HG03135 (cell line): ENCODE data around the gene INPP5J.
A peak's percentile ranks its signal among the peaks of the same experiment; 100 is the strongest.
"Not testable (repeated sequence)": the region's sequence is repeated elsewhere in the genome, so short reads cannot be mapped to it uniquely, and the experiment has no call there.

ENCODE experiments used
- ATAC-seq: cut with Tn5 transposase; IDR thresholded peaks from one replicate; pipeline ENCODE4 v1.9.1; 2021; ENCODE audit warnings: mild to moderate bottlenecking, moderate library complexity; ENCODE audit not compliant: unreplicated experiment

INPP5J gene

DNA sequence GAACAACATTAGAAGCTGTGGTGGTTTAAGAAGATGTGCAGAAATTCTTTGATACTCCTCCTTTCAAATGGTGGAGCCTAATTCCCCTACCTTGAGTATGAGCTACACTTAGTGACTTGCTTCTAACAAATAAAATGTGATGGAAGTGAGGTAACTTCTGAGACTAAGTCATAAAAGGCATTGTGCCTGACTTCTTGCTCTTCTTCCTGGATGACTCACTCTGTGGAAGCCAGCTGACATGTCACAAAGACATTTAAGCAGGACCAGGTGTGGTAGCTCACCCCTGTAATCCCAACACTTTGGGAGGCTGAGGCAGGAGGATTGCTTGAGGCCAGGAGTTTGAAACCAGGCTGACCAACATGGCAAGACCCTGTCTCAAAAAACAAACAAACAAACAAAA lies 21.5 kb downstream of the INPP5J start:
- no peak for ATAC-seq

DNA sequence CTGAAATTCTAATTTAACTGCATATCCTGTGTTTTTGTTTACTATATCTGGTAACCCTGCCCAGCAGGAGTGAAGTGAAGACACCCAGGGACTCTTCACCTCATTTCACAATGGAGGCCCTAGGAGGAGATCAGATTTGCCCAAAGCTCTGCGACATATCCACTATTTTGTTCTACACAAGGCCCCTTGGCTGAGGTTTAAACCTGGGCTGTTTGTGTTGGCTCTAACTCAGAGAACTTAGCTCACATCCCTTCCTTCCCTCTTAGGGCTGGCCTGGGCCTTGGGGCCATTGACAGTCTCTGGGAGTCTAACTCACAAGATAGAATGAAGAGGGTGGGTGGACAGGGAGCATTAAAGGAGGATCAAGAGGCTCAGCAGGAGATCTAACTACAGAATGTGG lies 25.7 kb downstream of the INPP5J start:
- no peak for ATAC-seq

DNA sequence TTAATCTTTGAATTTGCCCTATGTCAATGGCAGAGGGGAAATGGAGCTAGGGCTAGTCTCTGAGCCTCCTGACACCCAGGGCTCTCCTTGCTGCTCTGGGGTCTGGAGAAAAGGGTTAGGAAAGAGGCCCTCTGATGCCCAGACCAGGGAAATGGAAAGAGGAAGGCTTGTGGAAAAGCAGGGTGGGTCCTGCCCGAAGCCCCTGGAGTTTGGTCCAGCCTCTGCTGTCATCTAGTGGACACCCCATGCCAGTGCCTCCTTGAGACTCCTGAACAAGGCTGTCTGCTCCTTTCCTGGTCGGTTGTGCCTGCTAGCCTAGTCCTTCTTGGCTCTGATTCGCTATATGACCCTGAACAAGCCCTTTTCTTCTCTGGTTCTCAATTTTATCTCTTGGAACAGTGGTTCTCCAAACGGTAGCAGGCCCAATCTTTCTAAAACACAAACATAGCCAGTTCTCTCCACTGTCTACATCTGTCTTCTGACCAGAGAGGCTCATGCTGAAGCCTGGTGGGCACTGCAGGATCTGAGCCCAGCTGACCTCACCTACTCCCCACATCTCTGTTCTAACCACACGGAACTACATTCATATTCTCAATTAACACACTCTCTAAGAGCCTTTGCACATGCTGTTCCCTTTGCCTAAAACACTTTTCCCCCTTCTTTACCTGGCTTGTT lies 26.3 kb downstream of the INPP5J start:
- ATAC-seq: no peak

DNA sequence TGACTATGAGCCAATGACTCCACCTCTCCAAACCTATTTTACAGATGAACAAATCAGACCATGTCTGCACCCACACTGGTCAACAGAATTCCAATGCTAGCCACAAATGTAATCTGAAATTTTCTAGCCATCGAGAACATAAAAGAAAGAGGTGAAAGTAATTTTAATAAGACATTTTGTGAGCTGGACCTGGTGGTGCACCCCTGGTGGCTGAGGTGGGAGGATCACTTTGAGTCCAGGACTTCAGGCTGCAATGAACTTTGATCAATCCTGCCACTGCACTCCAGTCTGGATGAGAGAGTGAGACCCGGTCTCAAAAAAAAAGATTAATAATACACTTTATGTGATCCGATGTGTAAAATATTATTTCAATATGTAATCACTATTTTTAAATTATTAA lies 27.8 kb downstream of the INPP5J start:
- ATAC-seq: no peak

DNA sequence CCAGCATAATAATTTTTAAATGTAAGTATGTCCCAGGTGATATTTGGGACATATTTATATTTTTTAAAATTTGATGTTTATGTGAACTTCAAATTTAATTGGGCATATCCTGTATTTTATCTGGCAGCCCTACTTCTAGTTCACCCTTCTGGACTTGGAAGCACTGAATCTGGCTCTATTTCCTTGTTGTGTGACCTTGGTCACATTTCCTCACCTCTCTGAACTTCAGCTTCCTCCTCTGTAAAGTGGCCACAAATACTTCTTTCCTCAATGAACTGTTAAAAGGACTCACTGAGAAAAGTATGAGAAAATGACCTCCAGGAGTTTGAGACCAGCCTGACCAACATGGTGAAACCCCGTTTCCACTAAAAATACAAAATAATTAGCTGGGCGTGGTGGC lies 29.1 kb downstream of the INPP5J start:
- ATAC-seq: no peak

DNA sequence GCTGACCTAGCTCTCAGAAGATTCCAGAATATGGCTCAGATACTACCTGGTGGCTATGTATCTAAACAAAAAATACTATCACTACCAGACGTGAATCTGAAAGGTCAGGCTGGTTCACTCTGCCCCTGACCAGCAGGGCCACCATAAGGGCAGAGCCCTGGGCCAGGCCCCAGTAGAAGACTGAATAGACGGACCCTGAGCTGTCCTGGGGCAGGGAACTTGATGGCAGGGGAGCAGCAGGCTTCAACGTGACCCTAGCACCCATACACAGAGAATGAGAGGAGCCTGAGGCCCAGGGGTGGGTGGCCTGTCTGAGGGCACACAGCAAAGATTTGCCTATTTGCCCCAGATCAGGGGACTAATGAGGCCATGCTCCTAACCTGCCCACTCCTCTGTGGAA lies 30.6 kb downstream of the INPP5J start:
- no peak for ATAC-seq

DNA sequence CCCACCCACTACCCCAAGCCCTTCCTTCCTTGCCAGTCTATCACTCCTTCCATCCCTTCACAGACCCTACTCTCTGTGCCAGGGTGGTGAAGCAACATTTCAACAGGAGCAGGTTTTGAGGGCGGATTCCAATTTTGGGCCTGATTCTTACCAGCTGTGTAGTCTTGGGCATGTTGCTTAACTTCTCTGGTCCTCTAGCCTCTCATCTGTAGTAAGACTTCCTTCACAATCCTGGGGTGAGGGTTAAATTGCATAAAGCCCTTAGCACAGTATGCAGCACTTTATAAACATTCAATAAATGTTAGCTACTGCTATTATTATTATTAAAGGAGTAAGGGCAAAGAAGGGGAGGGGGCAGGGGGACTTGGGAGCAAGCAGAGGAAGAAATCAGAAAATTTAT lies 32.2 kb downstream of the INPP5J start:
- ATAC-seq: no peak

DNA sequence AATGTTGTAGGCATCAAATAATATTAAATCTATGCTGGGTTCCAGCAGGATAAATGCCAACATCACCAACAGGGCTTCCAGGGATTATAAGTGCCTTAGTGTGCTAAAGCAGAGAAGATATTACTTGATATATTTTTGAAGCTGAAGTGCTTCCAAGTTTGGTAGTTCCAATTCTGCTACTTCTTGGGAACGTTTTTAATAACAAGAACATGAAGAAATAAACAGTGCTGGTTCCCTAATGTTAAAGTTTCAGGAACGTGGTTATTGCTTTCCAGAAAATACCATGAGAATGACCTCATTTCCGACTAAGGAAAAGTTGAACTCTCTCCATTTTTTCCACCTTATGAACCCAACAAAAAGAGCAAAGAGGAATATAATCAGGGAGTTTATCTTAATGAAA lies 32.7 kb downstream of the INPP5J start:
- ATAC-seq: no peak

DNA sequence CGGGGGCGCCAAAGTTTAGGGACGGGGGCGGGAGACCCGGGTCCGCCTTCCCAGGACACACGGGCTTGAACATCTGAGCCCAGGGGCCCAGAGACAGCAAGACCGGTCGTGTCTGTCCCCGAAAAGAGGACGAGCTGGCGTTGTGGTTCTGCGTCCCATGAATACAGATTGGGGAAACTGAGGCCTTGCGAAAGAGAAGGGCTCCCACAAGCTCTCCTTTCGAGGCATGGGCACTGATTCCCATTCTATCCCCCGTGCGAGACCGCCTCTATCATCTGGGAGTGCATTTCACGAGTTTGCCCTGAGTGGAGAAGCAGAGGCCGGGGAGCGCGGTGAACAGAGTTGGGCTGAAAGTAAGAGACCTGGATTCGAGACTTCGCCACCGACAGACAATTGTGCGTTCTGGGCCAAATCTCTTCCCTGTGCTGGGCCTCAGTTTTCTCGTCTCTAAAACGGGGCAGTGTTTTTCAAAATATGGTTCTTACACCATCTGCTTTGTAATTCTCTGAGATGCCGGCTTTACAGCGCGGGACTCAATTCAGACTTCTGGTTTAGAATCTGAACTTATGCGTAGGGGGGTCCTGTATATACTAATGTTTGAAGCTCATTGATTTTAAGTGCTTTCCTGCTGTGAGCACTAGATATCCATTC lies 37.7 kb downstream of the INPP5J start:
- ATAC-seq: peak; percentile 15

DNA sequence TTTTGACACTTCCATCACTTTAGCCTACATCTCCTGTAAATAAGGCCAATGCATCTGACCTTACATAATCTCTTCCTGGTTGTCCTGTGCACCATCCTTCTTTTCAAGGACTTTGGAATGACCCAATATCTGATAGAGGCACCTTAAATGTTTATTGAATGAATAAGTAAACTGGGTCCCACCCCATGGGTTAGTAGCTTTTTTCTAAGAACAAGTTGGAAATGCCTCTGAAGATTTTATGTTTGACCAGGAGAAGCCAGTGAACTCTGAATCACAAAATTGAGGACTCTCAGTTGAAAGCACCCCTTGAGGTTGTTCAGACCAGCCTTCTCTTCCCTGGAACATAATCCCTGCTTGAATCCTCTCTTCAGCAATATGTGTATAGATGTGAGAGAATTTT lies 38.6 kb downstream of the INPP5J start:
- ATAC-seq: no peak

DNA sequence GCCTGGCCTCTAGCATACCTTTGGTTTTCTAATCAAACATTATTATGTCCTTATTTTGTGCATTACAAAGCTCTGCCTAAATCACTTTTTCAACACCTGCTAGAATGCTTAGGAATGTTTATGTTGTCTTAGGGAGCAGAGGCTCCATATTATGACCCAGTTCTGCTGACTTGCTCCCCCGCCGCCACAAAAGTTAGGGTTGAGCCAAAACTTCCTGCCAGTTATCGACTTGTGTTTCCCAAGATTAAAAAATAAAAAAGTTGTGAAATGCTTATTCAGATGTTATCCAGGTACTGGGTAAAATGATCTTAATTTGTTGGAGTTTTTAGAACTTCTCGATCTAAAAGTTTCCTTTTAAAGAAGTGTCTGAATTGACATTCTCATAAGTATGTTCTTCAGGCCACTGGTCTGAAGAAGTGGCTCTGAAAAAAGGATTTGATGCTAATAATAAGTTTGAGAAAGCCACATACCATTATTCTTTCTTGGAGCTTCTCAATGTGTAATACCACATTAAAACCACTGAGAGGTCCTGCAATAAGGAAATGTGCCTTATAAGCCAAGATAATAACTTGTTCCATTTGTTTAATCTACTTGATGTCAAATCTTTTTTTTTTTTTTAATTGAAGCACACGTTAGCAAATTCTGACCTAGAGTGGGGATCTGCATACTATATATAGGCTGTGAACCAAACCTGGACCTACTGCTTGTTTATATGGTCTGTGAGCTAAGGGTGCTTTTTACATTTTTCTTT lies 39.4 kb downstream of the INPP5J start:
- no peak for ATAC-seq

DNA sequence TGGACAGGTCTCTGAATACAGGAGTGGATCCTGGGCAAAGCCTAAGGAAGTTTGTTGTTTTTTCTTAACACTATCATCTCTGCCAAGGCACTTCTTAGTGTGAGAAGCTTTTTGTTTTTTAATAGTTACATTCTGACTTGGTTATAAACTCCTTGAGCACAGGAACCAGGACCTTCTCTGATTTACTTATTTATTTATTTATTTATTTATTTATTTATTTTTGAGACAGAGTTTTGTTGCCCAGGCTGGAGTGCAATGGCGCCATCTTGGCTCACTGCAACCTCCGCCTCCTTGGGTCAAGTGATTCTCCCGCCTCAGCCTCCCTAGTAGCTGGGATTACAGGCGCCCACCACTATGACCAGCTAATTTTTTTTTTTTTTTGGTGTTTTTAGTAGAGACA lies 48.2 kb downstream of the INPP5J start:
- no peak for ATAC-seq

DNA sequence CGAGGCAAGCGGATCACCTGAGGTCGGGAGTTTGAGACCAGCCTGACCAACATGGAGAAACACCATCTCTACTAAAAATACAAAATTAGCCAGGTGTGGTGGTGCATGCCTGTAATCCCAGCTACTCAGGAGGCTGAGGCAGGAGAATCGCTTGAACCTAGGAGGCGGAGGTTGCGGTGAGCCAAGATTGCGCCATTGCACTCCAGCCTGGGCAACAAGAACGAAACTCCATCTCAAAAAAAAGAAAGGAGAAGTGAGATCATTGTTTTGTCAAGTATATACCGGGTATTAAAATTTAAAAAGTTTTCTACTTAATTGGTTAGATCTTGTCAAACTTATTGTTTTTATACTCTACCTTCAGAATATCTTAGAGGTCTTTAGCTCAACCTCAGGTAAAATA lies 49.0 kb downstream of the INPP5J start:
- not testable (repeated sequence) for ATAC-seq

DNA sequence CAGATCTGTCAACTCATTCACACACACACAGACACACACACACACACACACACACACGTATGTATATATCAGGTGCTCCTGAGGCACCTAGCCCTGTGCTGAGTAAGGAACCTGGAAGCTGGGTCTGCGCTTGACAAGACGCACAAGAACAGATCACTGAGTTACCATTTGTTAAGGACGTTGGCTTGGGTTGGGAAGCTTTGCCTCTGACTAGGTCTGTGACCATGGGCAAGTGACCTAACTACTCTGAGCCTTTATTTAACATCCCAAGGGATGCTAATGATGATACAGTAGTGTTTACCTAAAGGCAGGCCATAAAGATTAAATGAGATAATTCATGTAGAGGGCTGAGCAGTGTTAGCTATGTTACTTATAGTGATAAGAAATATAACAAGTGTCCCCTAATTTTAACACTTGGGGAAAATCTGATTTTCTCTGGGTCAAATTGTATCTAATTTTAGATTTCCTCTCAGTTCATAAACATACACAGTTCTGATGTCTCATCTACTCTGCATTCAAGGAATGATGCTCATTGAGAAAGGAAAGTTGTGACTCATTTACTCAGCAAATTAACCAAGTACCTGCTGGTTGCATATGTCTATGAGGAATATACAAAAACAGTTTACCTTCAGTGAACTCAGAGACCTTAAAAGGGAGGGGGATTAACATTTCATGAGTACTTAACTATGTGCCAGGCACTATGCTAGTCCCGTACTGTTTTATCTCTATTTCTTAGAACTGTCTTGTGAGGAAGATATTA lies 50.8 kb downstream of the INPP5J start:
- ATAC-seq: no peak

DNA sequence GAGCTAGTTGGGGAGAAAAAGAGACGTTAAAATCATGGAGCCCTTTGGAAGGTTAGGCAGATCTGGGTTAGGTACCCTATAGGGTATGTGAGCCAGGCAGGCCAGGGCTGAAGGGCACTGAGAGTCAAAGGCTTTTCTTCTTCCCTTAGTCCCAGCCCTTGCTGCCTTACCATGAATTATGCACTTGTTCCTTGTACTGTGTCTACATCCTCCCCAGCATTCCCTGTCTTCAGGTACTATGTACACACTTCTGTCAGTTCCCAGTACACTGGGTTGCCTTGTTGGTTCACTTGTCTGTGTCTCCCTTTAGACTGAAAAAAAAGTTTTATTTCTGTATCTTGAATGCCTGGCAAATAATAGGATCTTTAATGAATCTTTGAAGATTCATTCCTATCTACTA lies 54.2 kb downstream of the INPP5J start:
- no peak for ATAC-seq

DNA sequence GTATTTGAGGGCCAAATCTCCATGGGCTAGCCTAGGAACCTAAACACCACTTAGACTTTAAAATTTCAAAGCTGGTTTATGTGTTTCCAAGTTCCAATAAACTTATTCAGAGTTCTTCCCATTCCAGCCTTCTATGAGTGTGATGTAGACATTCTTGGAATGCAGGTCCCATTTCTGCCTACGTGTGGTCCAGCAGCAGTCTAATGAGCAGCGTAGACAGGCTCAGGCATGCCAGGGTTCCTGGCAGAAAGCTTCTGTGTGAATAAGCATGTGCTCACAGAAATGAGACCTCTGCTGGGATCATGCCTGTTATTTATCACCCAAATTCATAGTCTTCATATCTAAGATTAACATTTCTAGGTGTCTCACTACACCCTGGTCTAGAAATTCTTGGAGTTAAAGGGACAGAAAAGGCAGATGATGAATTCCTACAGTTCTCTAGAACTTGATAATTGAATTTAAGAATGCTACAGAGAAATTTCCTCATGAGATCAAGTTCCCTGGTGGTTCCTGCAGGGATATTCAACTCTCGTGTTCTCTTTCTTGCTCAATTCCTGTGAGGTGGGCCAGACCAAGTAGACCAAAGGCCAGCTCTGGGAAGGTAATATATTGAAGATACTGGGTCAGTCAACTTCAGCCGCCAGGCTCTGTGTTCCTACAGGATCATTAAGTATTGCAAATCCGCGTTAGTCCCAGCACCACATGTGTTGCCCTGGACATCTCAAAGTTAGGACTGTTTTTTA lies 54.8 kb downstream of the INPP5J start:
- no peak for ATAC-seq

DNA sequence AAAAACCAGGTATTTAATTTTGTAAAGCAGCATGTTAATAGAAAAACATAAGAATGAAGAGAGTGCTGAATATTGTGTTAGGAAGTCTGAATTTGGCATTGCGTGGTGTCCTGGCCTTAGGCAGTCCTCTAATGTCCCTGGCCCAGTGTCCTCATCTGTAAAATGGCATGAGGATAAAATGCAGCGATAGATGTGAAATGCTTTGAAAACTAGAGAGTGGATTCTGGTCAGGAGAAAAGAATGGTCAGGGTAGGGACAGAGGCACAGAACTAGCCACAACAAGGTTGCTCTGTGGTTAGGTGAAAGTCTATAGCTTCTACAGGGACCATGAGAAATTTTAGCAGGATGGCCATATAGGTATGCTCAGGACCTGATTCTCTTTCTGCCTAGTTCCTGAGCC lies 56.1 kb downstream of the INPP5J start:
- no peak for ATAC-seq

DNA sequence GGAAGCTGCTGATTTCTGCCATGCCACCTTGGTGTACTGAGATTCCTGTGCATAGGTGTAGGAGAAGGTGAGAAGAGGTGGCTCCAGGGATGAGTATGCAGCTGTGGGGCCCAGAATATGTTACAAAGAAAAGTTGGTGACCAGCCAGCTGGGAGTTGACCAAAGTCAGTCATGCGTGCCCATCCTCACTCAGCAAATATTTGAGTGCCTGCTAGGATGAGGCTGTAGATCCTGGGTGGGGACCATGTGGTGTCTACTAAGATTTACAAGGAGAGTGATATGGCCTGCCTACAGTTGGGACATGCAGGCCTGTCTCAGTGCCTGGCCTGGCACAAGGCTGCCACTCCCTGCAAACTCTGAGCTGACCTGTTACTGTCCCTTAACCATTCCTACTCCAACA lies 56.6 kb downstream of the INPP5J start:
- no peak for ATAC-seq

DNA sequence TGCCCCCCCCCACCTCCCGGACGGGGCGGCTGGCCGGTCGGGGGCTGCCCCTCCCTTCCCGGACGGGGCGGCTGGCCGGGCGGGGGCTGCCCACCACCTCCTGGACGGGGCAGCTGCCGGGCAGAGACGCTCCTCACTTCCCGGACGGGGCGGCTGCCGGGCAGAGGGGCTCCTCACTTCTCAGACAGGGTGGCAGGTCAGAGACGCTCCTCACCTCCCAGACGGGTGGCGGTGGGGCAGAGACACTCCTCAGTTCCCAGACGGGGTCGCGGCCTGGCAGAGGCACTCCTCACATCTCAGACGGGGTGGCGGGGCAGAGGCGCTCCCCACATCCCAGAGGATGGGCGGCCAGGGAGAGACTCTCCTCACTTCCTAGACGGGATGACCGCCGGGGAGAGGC lies 61.2 kb downstream of the INPP5J start:
- no peak for ATAC-seq
